Neural cell (in vitro differentiated cells): ENCODE measurements around the gene SRP19. TPM values are rescaled to one million over a fixed set of nuclear protein-coding genes. Genes with fewer than 3 reads are reported as not detected.

ENCODE experiments used
- H2AFZ ChIP-seq: fragments of 200-600, 300-800 bp; sonication (generic), shearing (Covaris generic); 2 replicates; pipeline ENCODE4 v1.6.0; 2014; ENCODE audit warnings: low read depth, mild to moderate bottlenecking, antibody characterized with exemption, low read length, moderate library complexity
- H3F3A ChIP-seq: fragments of 200-600 bp; shearing (Covaris generic); 2 replicates; pipeline ENCODE4 v1.6.1; 2016; ENCODE audit warnings: mild to moderate bottlenecking, moderate library complexity, mixed read lengths, antibody characterized with exemption, low read length; ENCODE audit not compliant: insufficient read depth, poor library complexity, severe bottlenecking
- H3K27ac ChIP-seq: fragments of 200-600, 300-800 bp; sonication (generic), shearing (Covaris generic); 2 replicates; pipeline ENCODE4 v1.5.1; 2014; ENCODE audit warnings: mild to moderate bottlenecking, low read length, moderate library complexity
- H3K27me3 ChIP-seq: fragments of 300-800, 200-600 bp; sonication (generic), shearing (Covaris generic); 2 replicates; pipeline ENCODE4 v1.6.0; 2014; ENCODE audit warnings: mild to moderate bottlenecking, low read depth, low read length, moderate library complexity; ENCODE audit not compliant: insufficient read depth
- H3K36me3 ChIP-seq: fragments of 300-800, 200-600 bp; sonication (generic), shearing (Covaris generic); 2 replicates; pipeline ENCODE4 v1.5.1; 2014; ENCODE audit warnings: mild to moderate bottlenecking, antibody characterized with exemption, low read length, moderate library complexity; ENCODE audit not compliant: insufficient read depth
- H3K4me2 ChIP-seq: fragments of 300-800, 200-600 bp; sonication (generic), shearing (Covaris generic); 2 replicates; pipeline ENCODE4 v1.6.0; 2014; ENCODE audit warnings: mild to moderate bottlenecking, low read length
- H3K4me3 ChIP-seq: fragments of 300-800, 200-600 bp; sonication (generic), shearing (Covaris generic); 2 replicates; pipeline ENCODE4 v1.5.1; 2014; ENCODE audit warnings: mild to moderate bottlenecking, low read length, moderate library complexity
- H3K79me2 ChIP-seq: fragments of 200-600 bp; shearing (Covaris generic); replicated peaks from 2 replicates; pipeline ENCODE4 v1.6.0; 2014; ENCODE audit warnings: mild to moderate bottlenecking, low read length, moderate library complexity; ENCODE audit not compliant: insufficient read depth
- H3K9ac ChIP-seq: fragments of 300-800, 200-600 bp; sonication (generic), shearing (Covaris generic); 2 replicates; pipeline ENCODE4 v1.6.1; 2016; ENCODE audit warnings: mild to moderate bottlenecking, low read length, mixed read lengths
- H3K9me2 ChIP-seq: fragments of 200-600 bp; shearing (Covaris generic); 2 replicates; pipeline ENCODE4 v1.6.1; 2016; ENCODE audit warnings: mild to moderate bottlenecking, low read length, mixed read lengths; ENCODE audit not compliant: insufficient read depth
- H3K9me3 ChIP-seq: fragments of 200-600, 300-800 bp; sonication (generic), shearing (Covaris generic); 2 replicates; pipeline ENCODE4 v1.6.1; 2016; ENCODE audit warnings: mild to moderate bottlenecking, mixed run types, low read length, moderate library complexity, mixed read lengths
- H4K20me1 ChIP-seq: fragments of 200-600 bp; shearing (Covaris generic); 2 replicates; pipeline ENCODE4 v1.6.1; 2016; ENCODE audit warnings: mild to moderate bottlenecking, mixed run types; ENCODE audit not compliant: insufficient read depth
- EP300 ChIP-seq: fragments of 450-650 bp; conservative IDR thresholded peaks from 2 replicates; pipeline ENCODE4 v1.6.1; 2014; ENCODE audit warnings: antibody characterized with exemption, mild to moderate bottlenecking, moderate library complexity; ENCODE audit not compliant: poor library complexity, severe bottlenecking
- EZH2 ChIP-seq: fragments of 200-600, 300-800 bp; shearing (Covaris generic), sonication (generic); IDR thresholded peaks from 2 replicates; pipeline ENCODE4 v1.6.1; 2014; ENCODE audit warnings: antibody characterized with exemption, low read length, borderline replicate concordance, mild to moderate bottlenecking; ENCODE audit not compliant: insufficient read depth, poor library complexity, severe bottlenecking
- MXI1 ChIP-seq: fragments of 450-650 bp; conservative IDR thresholded peaks from 2 replicates; pipeline ENCODE4 v1.6.1; 2014; ENCODE audit warnings: antibody characterized with exemption, mild to moderate bottlenecking; ENCODE audit not compliant: poor library complexity, severe bottlenecking
- POLR2AphosphoS5 ChIP-seq: IDR thresholded peaks from 2 replicates; pipeline ENCODE4 v1.6.1; 2012
- RAD21 ChIP-seq: fragments of 450-650 bp; conservative IDR thresholded peaks from 2 replicates; pipeline ENCODE4 v1.6.1; 2014; ENCODE audit warnings: antibody characterized with exemption, mild to moderate bottlenecking, moderate library complexity
- SMC3 ChIP-seq: fragments of 450-650 bp; conservative IDR thresholded peaks from 2 replicates; pipeline ENCODE4 v1.6.1; 2014; ENCODE audit warnings: antibody characterized with exemption, mild to moderate bottlenecking, moderate library complexity; ENCODE audit not compliant: poor library complexity
- TAF1 ChIP-seq: IDR thresholded peaks from 2 replicates; pipeline ENCODE4 v1.6.1; 2012; ENCODE audit warnings: low read depth
- polyA plus RNA-seq: library from polyadenylated mRNA; depleted of rRNA; stranded (reverse); fragments of >200 nt; gene quantifications from 2 replicates; pipeline ENCODE4 v1.2.3, GENCODE V29; 2014
- TF ChIP-seq, protein P1 (sequence below): IDR thresholded peaks from 2 replicates; pipeline ENCODE4 v1.6.1; 2012; ENCODE audit warnings: borderline replicate concordance
- TF ChIP-seq, protein P2 (sequence below): fragments of 450-650 bp; IDR thresholded peaks from 2 replicates; pipeline ENCODE4 v1.5.1; 2014; ENCODE audit warnings: antibody characterized with exemption, mild to moderate bottlenecking, moderate library complexity; ENCODE audit not compliant: poor library complexity, severe bottlenecking

SRP19 gene
- polyA plus RNA-seq, 1 donor from 2014 or later: 179 TPM

DNA sequence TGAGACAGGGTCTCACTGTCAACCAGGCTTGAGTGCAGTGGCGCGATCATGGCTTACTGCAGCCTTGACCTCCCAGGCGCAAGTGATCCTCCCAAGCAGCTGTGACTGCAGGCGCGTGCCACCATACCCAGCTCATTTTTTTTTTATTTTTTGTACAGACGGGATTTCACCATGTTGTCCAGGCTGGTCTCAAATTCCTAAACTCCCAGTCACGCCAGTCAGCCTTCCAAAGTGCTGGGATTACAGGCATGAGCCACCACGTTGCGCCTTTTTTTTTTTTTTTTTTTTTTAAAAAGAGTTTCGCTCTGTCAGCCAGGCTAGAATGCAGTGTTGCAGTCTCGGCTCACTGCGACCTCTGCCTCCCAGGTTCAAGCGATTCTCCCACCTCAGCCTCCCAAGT is 27.1 kb upstream of the SRP19 start:
- Histone ChIP-seq H3K36me3 (peaks cover 24% of the 10 kb centered on the region), H3F3A (no peaks in the 10 kb centered on the region)
- TF ChIP-seq EP300: no peak
- no peak for TF ChIP-seq RAD21
- no peak for TF ChIP-seq TAF1
- TF ChIP-seq MXI1: no peak
- TF ChIP-seq EZH2: no peak
- TF ChIP-seq, protein P1, sequence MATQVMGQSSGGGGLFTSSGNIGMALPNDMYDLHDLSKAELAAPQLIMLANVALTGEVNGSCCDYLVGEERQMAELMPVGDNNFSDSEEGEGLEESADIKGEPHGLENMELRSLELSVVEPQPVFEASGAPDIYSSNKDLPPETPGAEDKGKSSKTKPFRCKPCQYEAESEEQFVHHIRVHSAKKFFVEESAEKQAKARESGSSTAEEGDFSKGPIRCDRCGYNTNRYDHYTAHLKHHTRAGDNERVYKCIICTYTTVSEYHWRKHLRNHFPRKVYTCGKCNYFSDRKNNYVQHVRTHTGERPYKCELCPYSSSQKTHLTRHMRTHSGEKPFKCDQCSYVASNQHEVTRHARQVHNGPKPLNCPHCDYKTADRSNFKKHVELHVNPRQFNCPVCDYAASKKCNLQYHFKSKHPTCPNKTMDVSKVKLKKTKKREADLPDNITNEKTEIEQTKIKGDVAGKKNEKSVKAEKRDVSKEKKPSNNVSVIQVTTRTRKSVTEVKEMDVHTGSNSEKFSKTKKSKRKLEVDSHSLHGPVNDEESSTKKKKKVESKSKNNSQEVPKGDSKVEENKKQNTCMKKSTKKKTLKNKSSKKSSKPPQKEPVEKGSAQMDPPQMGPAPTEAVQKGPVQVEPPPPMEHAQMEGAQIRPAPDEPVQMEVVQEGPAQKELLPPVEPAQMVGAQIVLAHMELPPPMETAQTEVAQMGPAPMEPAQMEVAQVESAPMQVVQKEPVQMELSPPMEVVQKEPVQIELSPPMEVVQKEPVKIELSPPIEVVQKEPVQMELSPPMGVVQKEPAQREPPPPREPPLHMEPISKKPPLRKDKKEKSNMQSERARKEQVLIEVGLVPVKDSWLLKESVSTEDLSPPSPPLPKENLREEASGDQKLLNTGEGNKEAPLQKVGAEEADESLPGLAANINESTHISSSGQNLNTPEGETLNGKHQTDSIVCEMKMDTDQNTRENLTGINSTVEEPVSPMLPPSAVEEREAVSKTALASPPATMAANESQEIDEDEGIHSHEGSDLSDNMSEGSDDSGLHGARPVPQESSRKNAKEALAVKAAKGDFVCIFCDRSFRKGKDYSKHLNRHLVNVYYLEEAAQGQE: no peak
- no peak for TF ChIP-seq POLR2AphosphoS5
- TF ChIP-seq, protein P2, sequence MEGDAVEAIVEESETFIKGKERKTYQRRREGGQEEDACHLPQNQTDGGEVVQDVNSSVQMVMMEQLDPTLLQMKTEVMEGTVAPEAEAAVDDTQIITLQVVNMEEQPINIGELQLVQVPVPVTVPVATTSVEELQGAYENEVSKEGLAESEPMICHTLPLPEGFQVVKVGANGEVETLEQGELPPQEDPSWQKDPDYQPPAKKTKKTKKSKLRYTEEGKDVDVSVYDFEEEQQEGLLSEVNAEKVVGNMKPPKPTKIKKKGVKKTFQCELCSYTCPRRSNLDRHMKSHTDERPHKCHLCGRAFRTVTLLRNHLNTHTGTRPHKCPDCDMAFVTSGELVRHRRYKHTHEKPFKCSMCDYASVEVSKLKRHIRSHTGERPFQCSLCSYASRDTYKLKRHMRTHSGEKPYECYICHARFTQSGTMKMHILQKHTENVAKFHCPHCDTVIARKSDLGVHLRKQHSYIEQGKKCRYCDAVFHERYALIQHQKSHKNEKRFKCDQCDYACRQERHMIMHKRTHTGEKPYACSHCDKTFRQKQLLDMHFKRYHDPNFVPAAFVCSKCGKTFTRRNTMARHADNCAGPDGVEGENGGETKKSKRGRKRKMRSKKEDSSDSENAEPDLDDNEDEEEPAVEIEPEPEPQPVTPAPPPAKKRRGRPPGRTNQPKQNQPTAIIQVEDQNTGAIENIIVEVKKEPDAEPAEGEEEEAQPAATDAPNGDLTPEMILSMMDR: no peak
- TF ChIP-seq SMC3: no peak

DNA sequence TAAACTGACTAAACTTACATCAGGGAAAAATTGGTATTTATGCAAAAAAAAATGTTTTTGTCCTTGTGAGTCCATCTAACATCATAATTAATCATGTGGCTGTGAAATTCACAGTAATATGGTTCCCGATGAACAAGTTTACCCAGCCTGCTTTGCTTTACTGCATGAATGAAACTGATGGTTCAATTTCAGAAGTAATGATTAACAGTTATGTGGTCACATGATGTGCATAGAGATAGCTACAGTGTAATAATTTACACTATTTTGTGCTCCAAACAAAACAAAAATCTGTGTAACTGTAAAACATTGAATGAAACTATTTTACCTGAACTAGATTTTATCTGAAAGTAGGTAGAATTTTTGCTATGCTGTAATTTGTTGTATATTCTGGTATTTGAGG is 16.6 kb upstream of the SRP19 start:
- no peaks in the 10 kb centered on the region for H3K79me2 ChIP-seq
- H3K27me3 ChIP-seq: no peaks in the 10 kb centered on the region
- no peaks in the 10 kb centered on the region for H3K9me2 ChIP-seq
- peaks cover 3% of the 10 kb centered on the region for H3F3A ChIP-seq
- no peak overlapping the region for H3K4me2 ChIP-seq
- no peak overlapping the region for H2AFZ ChIP-seq
- peaks cover 21% of the 10 kb centered on the region for H3K36me3 ChIP-seq
- H3K9me3 ChIP-seq: no peaks in the 10 kb centered on the region
- no peaks in the 10 kb centered on the region for H4K20me1 ChIP-seq
- no peak overlapping the region for H3K27ac ChIP-seq
- TF ChIP-seq, protein P2: no peak
- no peak overlapping the region for H3K9ac ChIP-seq
- H3K4me3 ChIP-seq: no peak overlapping the region

More for the DNA sequence above, 27.1 kb upstream of the SRP19 start:
- H2AFZ ChIP-seq: no peak overlapping the region
- H3K4me3 ChIP-seq: no peak overlapping the region
- H3K9ac ChIP-seq: no peak overlapping the region
- no peaks in the 10 kb centered on the region for H3K27me3 ChIP-seq
- H3K79me2 ChIP-seq: no peaks in the 10 kb centered on the region
- no peaks in the 10 kb centered on the region for H4K20me1 ChIP-seq
- no peaks in the 10 kb centered on the region for H3K9me3 ChIP-seq
- H3K9me2 ChIP-seq: no peaks in the 10 kb centered on the region
- H3K4me2 ChIP-seq: no peak overlapping the region
- no peak overlapping the region for H3K27ac ChIP-seq
